HEK293 (cell line): ENCODE data around the gene ALOX12.

Experiments used
- CTCF ChIA-PET: fragments of 350-600 bp; formaldehyde crosslinking; extraction: SDS; loops from one replicate; lab custom pipeline; 2021; ENCODE audit warnings: antibody characterized with exemption; lab: Yijun Ruan, JAX
- POLR2A ChIA-PET: fragments of 300-600 bp; formaldehyde crosslinking; extraction: SDS; loops from one replicate; lab custom pipeline; 2020; ENCODE audit warnings: antibody characterized with exemption, inconsistent platforms; lab: Yijun Ruan, JAX
- H3K27ac ChIP-seq: fragments of 200-500 bp; sonication (Bioruptor generic); 2 replicates; pipeline ENCODE4 v1.5.1; 2014; ENCODE audit warnings: low read depth, low read length, control low read depth, inconsistent platforms; ENCODE audit errors: extremely low read depth
- H3K36me3 ChIP-seq, 2 experiments: fragments of 200-500 bp in 1 of 2; sonication (Bioruptor generic) in 1 of 2; 1 replicate in 1 of 2; 2 replicates in 1 of 2; pipeline ENCODE4 v1.5.1; 2014 to 2017; ENCODE audit warnings: inconsistent platforms in 2 of 2, low read length in 2 of 2; ENCODE audit not compliant: control insufficient read depth in 2 of 2, insufficient read depth in 1 of 2
- H3K4me1 ChIP-seq: fragments of 200-500 bp; sonication (Bioruptor generic); 2 replicates; pipeline ENCODE4 v1.5.1; 2014; ENCODE audit warnings: mild to moderate bottlenecking, low read length, inconsistent platforms; ENCODE audit not compliant: control insufficient read depth, insufficient read depth
- H3K4me3 ChIP-seq: 2 replicates; pipeline ENCODE4 v1.5.1; 2011; ENCODE audit warnings: low read depth, mild to moderate bottlenecking, control low read depth, low read length, moderate library complexity
- H3K9me3 ChIP-seq: fragments of 200-500 bp; sonication (Bioruptor generic); 2 replicates; pipeline ENCODE4 v1.5.1; 2014; ENCODE audit warnings: low read depth, low read length, inconsistent platforms; ENCODE audit not compliant: control insufficient read depth, insufficient read depth
- GLI2 ChIP-seq: fragments of 450-650 bp; formaldehyde crosslinking; IDR thresholded peaks from 2 replicates; pipeline ENCODE4; 2017; ENCODE audit warnings: missing biosample characterization, missing genetic modification characterization, low read depth, borderline replicate concordance
- GLIS2 ChIP-seq: fragments of 450-650 bp; formaldehyde crosslinking; IDR thresholded peaks from 2 replicates; pipeline ENCODE4 v1.5.1; 2016; ENCODE audit warnings: missing biosample characterization, missing genetic modification characterization
- IKZF3 ChIP-seq: fragments of 450-650 bp; IDR thresholded peaks from 2 replicates; pipeline ENCODE4 v1.5.0; 2018; ENCODE audit warnings: missing biosample characterization, mild to moderate bottlenecking, missing genetic modification characterization, moderate library complexity
- MZF1 ChIP-seq: fragments of 450-650 bp; formaldehyde crosslinking; IDR thresholded peaks from 2 replicates; pipeline ENCODE4 v1.5.1; 2017; ENCODE audit warnings: missing biosample characterization, missing genetic modification characterization, borderline replicate concordance
- SCRT2 ChIP-seq: fragments of 450-650 bp; formaldehyde crosslinking; IDR thresholded peaks from 2 replicates; pipeline ENCODE4 v1.5.1; 2016; ENCODE audit warnings: missing biosample characterization, missing genetic modification characterization
- ZNF157 ChIP-seq: fragments of 450-650 bp; formaldehyde crosslinking; IDR thresholded peaks from 2 replicates; pipeline ENCODE4 v1.5.1; 2016; ENCODE audit warnings: missing biosample characterization, missing genetic modification characterization
- ZNF324 ChIP-seq: fragments of 450-650 bp; formaldehyde crosslinking; IDR thresholded peaks from 2 replicates; pipeline ENCODE4 v1.5.1; 2016; ENCODE audit warnings: missing biosample characterization, missing genetic modification characterization
- ZNF354C ChIP-seq: fragments of 450-650 bp; formaldehyde crosslinking; IDR thresholded peaks from 2 replicates; pipeline ENCODE4 v1.5.1; 2016; ENCODE audit warnings: missing biosample characterization, missing genetic modification characterization, low read depth, borderline replicate concordance
- ZNF433 ChIP-seq: fragments of 450-650 bp; formaldehyde crosslinking; IDR thresholded peaks from 2 replicates; pipeline ENCODE4 v1.5.1; 2016; ENCODE audit warnings: missing biosample characterization, missing genetic modification characterization, low read depth
- ZNF549 ChIP-seq: fragments of 450-650 bp; IDR thresholded peaks from 2 replicates; pipeline ENCODE4 v1.5.1; 2018; ENCODE audit warnings: missing biosample characterization, missing genetic modification characterization, mild to moderate bottlenecking, inconsistent platforms, moderate library complexity
- ZNF670 ChIP-seq: fragments of 450-650 bp; formaldehyde crosslinking; IDR thresholded peaks from 2 replicates; pipeline ENCODE4 v1.5.1; 2016; ENCODE audit warnings: missing biosample characterization, missing genetic modification characterization, low read depth
- TF ChIP-seq, protein P1 (sequence below): fragments of 450-650 bp; formaldehyde crosslinking; IDR thresholded peaks from 2 replicates; pipeline ENCODE4 v1.5.1; 2016; ENCODE audit warnings: missing biosample characterization, missing genetic modification characterization
- TF ChIP-seq, protein P2 (sequence below): fragments of 450-650 bp; formaldehyde crosslinking; IDR thresholded peaks from 2 replicates; pipeline ENCODE4 v1.5.1; 2016; ENCODE audit warnings: missing biosample characterization, missing genetic modification characterization
- TF ChIP-seq, protein P3 (sequence below): fragments of 450-650 bp; formaldehyde crosslinking; IDR thresholded peaks from 2 replicates; pipeline ENCODE4 v1.5.1; 2017; ENCODE audit warnings: missing biosample characterization, missing genetic modification characterization
- TF ChIP-seq, protein P4 (sequence below): sonication (generic); formaldehyde crosslinking; IDR thresholded peaks from 2 replicates; pipeline ENCODE4 v1.8.1; 2022; ENCODE audit warnings: mild to moderate bottlenecking, moderate library complexity, missing genetic modification reagents
- TF ChIP-seq, protein P5 (sequence below): fragments of 450-650 bp; formaldehyde crosslinking; IDR thresholded peaks from 2 replicates; pipeline ENCODE4 v1.5.1; 2016; ENCODE audit warnings: missing biosample characterization, missing genetic modification characterization

ALOX12 gene

DNA sequence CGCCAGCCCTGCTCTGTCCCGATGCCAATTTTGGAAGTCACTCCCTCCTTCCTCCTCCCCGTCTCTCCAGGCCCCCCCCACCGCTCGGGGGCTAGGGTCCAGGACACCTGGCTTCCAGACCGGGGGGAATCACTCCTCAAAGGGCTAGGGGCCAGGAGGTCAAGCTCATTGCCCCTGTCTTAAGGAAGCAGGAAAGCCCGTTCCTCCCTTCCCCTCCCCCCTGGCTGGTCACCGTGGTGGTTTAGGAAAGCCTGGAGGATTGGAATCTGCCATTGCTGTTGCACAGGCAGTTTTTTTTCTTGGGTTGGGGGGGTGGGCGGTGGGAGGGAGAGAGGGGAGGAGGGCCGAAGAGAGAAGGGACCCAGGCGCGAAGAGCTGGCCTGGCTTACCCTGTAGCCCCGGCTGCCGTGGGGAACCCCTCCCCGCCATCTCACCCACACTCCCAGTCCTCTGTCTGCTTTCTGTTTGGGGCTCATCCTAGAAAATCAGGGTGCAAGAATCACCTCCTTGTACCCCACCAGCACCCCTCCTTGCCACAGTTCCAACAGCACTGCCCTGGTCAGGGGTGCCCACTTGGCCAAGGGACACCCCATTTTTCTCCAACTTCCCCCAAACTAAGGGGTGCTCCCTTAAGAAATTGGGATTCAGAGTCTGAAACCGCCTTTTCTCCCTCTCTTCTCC lies 24.1 kb downstream of the ALOX12 start (continued):
- TF ChIP-seq, protein P1, sequence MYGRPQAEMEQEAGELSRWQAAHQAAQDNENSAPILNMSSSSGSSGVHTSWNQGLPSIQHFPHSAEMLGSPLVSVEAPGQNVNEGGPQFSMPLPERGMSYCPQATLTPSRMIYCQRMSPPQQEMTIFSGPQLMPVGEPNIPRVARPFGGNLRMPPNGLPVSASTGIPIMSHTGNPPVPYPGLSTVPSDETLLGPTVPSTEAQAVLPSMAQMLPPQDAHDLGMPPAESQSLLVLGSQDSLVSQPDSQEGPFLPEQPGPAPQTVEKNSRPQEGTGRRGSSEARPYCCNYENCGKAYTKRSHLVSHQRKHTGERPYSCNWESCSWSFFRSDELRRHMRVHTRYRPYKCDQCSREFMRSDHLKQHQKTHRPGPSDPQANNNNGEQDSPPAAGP = 0 out of 2 replicates have a peak, but pooled peaks have one; percentile 22
- TF ChIP-seq ZNF354C = no peak
- peak; percentile 72 for TF ChIP-seq IKZF3 (tag by site-specific recombination)
- 0 out of 2 replicates have a peak, but pooled peaks have one; percentile 22 for TF ChIP-seq SCRT2 (tag by site-specific recombination)
- TF ChIP-seq, protein P2, sequence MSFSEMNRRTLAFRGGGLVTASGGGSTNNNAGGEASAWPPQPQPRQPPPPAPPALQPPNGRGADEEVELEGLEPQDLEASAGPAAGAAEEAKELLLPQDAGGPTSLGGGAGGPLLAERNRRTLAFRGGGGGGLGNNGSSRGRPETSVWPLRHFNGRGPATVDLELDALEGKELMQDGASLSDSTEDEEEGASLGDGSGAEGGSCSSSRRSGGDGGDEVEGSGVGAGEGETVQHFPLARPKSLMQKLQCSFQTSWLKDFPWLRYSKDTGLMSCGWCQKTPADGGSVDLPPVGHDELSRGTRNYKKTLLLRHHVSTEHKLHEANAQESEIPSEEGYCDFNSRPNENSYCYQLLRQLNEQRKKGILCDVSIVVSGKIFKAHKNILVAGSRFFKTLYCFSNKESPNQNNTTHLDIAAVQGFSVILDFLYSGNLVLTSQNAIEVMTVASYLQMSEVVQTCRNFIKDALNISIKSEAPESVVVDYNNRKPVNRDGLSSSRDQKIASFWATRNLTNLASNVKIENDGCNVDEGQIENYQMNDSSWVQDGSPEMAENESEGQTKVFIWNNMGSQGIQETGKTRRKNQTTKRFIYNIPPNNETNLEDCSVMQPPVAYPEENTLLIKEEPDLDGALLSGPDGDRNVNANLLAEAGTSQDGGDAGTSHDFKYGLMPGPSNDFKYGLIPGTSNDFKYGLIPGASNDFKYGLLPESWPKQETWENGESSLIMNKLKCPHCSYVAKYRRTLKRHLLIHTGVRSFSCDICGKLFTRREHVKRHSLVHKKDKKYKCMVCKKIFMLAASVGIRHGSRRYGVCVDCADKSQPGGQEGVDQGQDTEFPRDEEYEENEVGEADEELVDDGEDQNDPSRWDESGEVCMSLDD (tag by site-specific recombination) = peak; percentile 98
- TF ChIP-seq GLIS2 (tag by site-specific recombination) = peak; percentile 32; the same call in 1 of the 2 replicates
- no peak for TF ChIP-seq MZF1
- TF ChIP-seq ZNF549 (tag by site-specific recombination) = no peak

DNA sequence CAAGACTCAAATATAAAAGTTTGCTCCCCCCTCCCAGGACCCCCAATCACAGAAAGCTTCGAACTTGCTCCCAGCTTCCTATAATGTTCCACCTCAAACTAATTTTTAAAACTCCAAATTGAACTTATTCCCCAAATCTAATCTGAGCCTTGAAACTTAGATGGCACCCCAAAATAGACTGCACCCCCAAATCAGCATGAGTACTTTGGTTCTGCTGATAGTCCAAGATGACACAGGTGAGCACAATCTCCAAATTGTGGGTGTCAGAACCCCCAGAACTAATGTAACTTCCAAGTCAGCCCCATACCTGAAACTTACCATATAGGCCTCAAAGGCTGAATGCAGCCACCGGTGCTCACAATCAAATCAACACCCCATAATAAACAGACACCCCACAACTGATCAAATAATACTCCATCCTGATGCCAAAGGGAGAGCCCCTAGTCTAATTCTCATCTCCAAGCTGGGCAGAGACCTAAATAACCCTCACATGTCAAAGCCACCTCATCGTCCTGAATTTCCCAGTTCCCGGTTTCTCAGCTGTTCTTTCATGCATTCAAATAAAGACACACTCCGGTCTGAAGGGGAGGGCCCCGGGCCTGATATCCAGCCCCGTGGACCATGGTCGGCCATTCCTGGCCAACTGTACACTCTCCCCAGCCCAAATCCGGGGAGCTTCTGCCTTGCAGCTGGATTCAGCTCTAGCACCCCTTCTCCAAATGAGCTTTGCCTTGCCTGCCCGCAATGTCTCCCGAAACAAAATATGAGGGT lies 25.2 kb downstream of the ALOX12 start:
- Histone ChIP-seq H3K36me3 (peaks cover 0 to 16% of the 10 kb centered on the region in 2 experiments; a peak in 1 of 3 replicates), H3K27ac (no peak overlapping the region), H3K4me1 (peaks cover 3% of the 10 kb centered on the region; the same call in 1 of the 2 replicates), H3K4me3 (no peak overlapping the region), H3K9me3 (no peaks in the 10 kb centered on the region)
- POLR2A ChIA-PET = interaction anchor here (0.5 to 1.2 kb wide), 2 partner anchors 14 to 28 kb away, joined by 3 read pairs; partner anchors contain the start of gene SLC16A13
- CTCF ChIA-PET = interaction anchor here (0.6 to 3.1 kb wide), 38 partner anchors 9 to 1489 kb away, joined by 3 to 35 read pairs (median 5); partner anchors contain the start of genes CLEC10A, RNASEK and SLC16A13
- peak; percentile 68 for TF ChIP-seq ZNF157 (tag by site-specific recombination)
- TF ChIP-seq, protein P3, sequence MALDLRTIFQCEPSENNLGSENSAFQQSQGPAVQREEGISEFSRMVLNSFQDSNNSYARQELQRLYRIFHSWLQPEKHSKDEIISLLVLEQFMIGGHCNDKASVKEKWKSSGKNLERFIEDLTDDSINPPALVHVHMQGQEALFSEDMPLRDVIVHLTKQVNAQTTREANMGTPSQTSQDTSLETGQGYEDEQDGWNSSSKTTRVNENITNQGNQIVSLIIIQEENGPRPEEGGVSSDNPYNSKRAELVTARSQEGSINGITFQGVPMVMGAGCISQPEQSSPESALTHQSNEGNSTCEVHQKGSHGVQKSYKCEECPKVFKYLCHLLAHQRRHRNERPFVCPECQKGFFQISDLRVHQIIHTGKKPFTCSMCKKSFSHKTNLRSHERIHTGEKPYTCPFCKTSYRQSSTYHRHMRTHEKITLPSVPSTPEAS (tag by site-specific recombination) = no peak
- TF ChIP-seq, protein P2 (tag by site-specific recombination) = peak; percentile 97
- TF ChIP-seq, protein P4, sequence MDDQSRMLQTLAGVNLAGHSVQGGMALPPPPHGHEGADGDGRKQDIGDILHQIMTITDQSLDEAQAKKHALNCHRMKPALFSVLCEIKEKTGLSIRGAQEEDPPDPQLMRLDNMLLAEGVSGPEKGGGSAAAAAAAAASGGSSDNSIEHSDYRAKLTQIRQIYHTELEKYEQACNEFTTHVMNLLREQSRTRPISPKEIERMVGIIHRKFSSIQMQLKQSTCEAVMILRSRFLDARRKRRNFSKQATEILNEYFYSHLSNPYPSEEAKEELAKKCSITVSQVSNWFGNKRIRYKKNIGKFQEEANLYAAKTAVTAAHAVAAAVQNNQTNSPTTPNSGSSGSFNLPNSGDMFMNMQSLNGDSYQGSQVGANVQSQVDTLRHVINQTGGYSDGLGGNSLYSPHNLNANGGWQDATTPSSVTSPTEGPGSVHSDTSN (CRISPR knock-in tag) = no peak
- no peak for TF ChIP-seq ZNF324
- TF ChIP-seq ZNF670 (tag by site-specific recombination) = no peak
- TF ChIP-seq ZNF433 = no peak
- TF ChIP-seq, protein P5, sequence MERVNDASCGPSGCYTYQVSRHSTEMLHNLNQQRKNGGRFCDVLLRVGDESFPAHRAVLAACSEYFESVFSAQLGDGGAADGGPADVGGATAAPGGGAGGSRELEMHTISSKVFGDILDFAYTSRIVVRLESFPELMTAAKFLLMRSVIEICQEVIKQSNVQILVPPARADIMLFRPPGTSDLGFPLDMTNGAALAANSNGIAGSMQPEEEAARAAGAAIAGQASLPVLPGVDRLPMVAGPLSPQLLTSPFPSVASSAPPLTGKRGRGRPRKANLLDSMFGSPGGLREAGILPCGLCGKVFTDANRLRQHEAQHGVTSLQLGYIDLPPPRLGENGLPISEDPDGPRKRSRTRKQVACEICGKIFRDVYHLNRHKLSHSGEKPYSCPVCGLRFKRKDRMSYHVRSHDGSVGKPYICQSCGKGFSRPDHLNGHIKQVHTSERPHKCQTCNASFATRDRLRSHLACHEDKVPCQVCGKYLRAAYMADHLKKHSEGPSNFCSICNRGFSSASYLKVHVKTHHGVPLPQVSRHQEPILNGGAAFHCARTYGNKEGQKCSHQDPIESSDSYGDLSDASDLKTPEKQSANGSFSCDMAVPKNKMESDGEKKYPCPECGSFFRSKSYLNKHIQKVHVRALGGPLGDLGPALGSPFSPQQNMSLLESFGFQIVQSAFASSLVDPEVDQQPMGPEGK (tag by site-specific recombination) = no peak
- no peak for TF ChIP-seq GLI2 (tag by site-specific recombination)
